ENCODE measurements around the gene SH3BP4. TPM values are rescaled to one million over a fixed set of nuclear protein-coding genes. Genes with fewer than 3 reads are reported as not detected.

The SH3BP4 gene
- total RNA-seq, 1 experiment from 2014 or later = 93.8 TPM

GRCh38 chr2:234914371-234915154, 37.3 kb upstream of the SH3BP4 start:
- H3K4me1 ChIP-seq (ENCODE audit: insufficient read depth, low read length) = no peaks in the 10 kb centered on the region
- H2BK120ac ChIP-seq (ENCODE audit: low read depth, low read length, poor library complexity, severe bottlenecking) = no peak overlapping the region
- H3K56ac ChIP-seq (ENCODE audit: insufficient read length, low read depth, low read length) = no peak overlapping the region
- H2AK5ac ChIP-seq (ENCODE audit: insufficient read length, low read length) = no peak overlapping the region
- H2BK15ac ChIP-seq (ENCODE audit: low read depth, low read length) = no peak overlapping the region
- no peak overlapping the region for H2BK20ac ChIP-seq (ENCODE audit: low read depth, low read length, poor library complexity, severe bottlenecking)
- no peak for DNase-seq
- no peaks in the 10 kb centered on the region for H3K23me2 ChIP-seq (ENCODE audit: insufficient read length, low read depth, low read length, poor library complexity, severe bottlenecking)
- H4K20me1 ChIP-seq (ENCODE audit: control insufficient read depth, insufficient read depth, insufficient read length) = no peaks in the 10 kb centered on the region
- no peak overlapping the region for H3K23ac ChIP-seq (ENCODE audit: insufficient read length, low read depth, low read length)
- no peak overlapping the region for H3K4ac ChIP-seq (ENCODE audit: low read depth, low read length)
- Mint-ChIP-seq H3K36me3 (ENCODE audit: insufficient read depth in 1 of 3, low read depth in 3 of 3) (no peaks in the 10 kb centered on the region), H3K4me1 (peaks cover 20% of the 10 kb centered on the region in 2 experiments), H3K9me3 (peaks cover 0 to 4% of the 10 kb centered on the region in 2 experiments; a peak in 1 of 5 replicates), H3K27ac (no peak overlapping the region), H3K27me3 (ENCODE audit: low read depth) (peaks cover 15% of the 10 kb centered on the region), H3K4me3 (no peak overlapping the region)
- TF ChIP-seq CTCF (conservative IDR thresholded peaks at IDR 0.05) = no peak
- no peaks in the 10 kb centered on the region for H3K79me2 ChIP-seq (ENCODE audit: insufficient read depth, low read length)
- H2BK5ac ChIP-seq (ENCODE audit: insufficient read length, low read length) = no peak overlapping the region
- no peak overlapping the region for H4K8ac ChIP-seq (replicated peaks; ENCODE audit: insufficient read length, low read depth, low read length)
- no peaks in the 10 kb centered on the region for H3K27me3 ChIP-seq (ENCODE audit: insufficient read depth, low read length)
- H3K4me2 ChIP-seq (ENCODE audit: insufficient read depth, insufficient read length, low read length) = no peak overlapping the region
- H3K18ac ChIP-seq (ENCODE audit: insufficient read length, low read depth, low read length) = no peak overlapping the region
- no peaks in the 10 kb centered on the region for H3K79me1 ChIP-seq (ENCODE audit: insufficient read depth, low read depth, low read length, poor library complexity, severe bottlenecking)
- no peak overlapping the region for H2AFZ ChIP-seq (ENCODE audit: low read length)
- H3K9me3 ChIP-seq (ENCODE audit: control insufficient read depth, low read depth, low read length) = no peaks in the 10 kb centered on the region
- H4K91ac ChIP-seq (ENCODE audit: insufficient read length, low read depth, low read length) = no peak overlapping the region
- no CpG with 5 or more reads among the region's 9 CpGs for WGBS (ENCODE audit: extremely low coverage, insufficient read length, low lambda C conversion rate)
- H3K9ac ChIP-seq (ENCODE audit: extremely low read depth, insufficient read length, low read length) = no peak overlapping the region
- H3K27ac ChIP-seq (ENCODE audit: insufficient read length, low read depth, low read length) = no peak overlapping the region
- H3T11ph ChIP-seq (ENCODE audit: low read length) = no peak overlapping the region
- H4K5ac ChIP-seq (ENCODE audit: insufficient read length, low read depth, low read length) = no peak overlapping the region
- no peak overlapping the region for H2BK12ac ChIP-seq (ENCODE audit: insufficient read length, low read depth, low read length)
- no peak overlapping the region for H3K14ac ChIP-seq (ENCODE audit: insufficient read depth, low read length)
